Activated CD4-positive, alpha-beta memory T cell treated with anti-CD3 and anti-CD28 coated beads for 36 hours (primary cell): Measurements from ENCODE around the gene KCNJ9. TPM values are rescaled to one million over a fixed set of nuclear protein-coding genes. Genes with fewer than 3 reads are reported as not detected.
"Not testable (repeated sequence)": the region's sequence is repeated elsewhere in the genome, so short reads cannot be mapped to it uniquely, and the experiment has no call there.

Experiments used
- CTCF ChIA-PET: fragments of 350-600 bp; sonication (Branson Sonifier 250); formaldehyde crosslinking; loops from one replicate; lab custom pipeline; 2021; ENCODE audit warnings: antibody characterized with exemption, inconsistent platforms; lab: Charles Lee
- POLR2A ChIA-PET: fragments of 350-600 bp; sonication (Branson Sonifier 250); formaldehyde crosslinking; loops from one replicate; lab custom pipeline; 2021; ENCODE audit warnings: antibody characterized with exemption; lab: Charles Lee
- DNase-seq: peaks from one replicate; pipeline ENCODE4 v3.0.0-alpha.2; 2020
- H3K27ac Mint-ChIP-seq: one replicate; pipeline ENCODE4 v1.8.0; 2021; ENCODE audit warnings: mixed read lengths
- H3K27me3 Mint-ChIP-seq: one replicate; pipeline ENCODE4 v1.8.0; 2021; ENCODE audit warnings: mixed read lengths
- H3K36me3 Mint-ChIP-seq: one replicate; pipeline ENCODE4 v1.8.0; 2021; ENCODE audit warnings: mixed read lengths
- H3K4me1 Mint-ChIP-seq: one replicate; pipeline ENCODE4 v1.8.0; 2021; ENCODE audit warnings: low read depth, mixed read lengths
- H3K4me3 Mint-ChIP-seq: one replicate; pipeline ENCODE4 v1.8.0; 2021; ENCODE audit warnings: mild to moderate bottlenecking, mixed read lengths
- H3K9me3 Mint-ChIP-seq: one replicate; pipeline ENCODE4 v1.8.0; 2021; ENCODE audit warnings: mixed read lengths
- intact Hi-C: fragments of 100-400 bp; cut with micrococcal nuclease; formaldehyde crosslinking; loops from one replicate; pipeline ENCODE4 v1.15.1; 2023
- total RNA-seq, 2 experiments: library from RNA; stranded (reverse); gene quantifications; one replicate each; pipeline ENCODE4 v1.2.3, GENCODE V29; 2021

KCNJ9 gene
- total RNA-seq, 2 experiments from 2014 or later: not detected

DNA sequence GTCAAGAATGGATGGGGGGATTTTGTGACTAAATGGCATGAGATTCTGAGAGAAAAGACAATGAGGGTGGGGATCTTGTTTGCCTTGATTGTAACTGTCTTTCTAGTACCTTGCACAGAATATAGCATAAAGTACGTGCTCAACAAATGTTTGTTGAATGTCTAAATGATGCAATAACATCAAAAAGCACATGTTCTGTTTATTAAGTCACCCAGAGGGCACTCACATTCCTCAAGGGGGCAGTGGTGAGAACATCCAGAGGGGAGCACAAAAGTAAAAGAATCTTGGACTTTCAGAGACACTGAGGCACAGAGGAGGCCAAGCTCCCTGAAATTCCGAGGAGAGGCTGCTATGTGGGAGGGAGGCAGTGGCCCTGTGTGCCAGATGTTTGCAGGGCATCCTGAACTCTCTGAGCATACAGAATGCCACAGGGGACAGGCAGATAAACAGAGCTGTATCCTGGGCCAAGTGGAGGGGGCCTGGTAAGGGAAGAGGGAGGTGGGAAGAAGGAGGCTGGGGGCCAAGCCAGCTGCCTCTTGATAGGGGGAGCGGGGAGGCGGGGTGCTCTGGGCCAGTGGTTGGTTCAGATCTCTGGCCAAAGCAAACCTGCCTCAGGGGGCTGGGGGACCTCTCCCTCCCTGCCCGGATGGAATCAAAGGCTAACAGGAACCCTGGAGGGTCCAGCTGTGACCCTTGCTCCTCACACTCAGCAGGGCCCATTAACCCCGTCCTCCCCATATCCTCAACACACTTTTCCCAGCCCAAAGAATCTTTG lies 27.7 kb downstream of the KCNJ9 start:
- ChIA-PET POLR2A (no interaction called here), CTCF (interaction anchor here (0.6 to 2.5 kb wide), 10 partner anchors 8 to 267 kb away, joined by 3 to 18 read pairs (median 4); partner anchors contain the start of gene IGSF8)
- no peaks in the 10 kb centered on the region for H3K36me3 Mint-ChIP-seq
- intact Hi-C loops: loop anchor here (1.0 kb wide), 1 partner anchor 8 kb away; no protein-coding TSS in a partner anchor
- peaks cover 3% of the 10 kb centered on the region for H3K27me3 Mint-ChIP-seq
- no peaks in the 10 kb centered on the region for H3K9me3 Mint-ChIP-seq
- H3K27ac Mint-ChIP-seq: no peak overlapping the region
- DNase-seq: peak; percentile 47
- no peak overlapping the region for H3K4me3 Mint-ChIP-seq
- no peaks in the 10 kb centered on the region for H3K4me1 Mint-ChIP-seq

DNA sequence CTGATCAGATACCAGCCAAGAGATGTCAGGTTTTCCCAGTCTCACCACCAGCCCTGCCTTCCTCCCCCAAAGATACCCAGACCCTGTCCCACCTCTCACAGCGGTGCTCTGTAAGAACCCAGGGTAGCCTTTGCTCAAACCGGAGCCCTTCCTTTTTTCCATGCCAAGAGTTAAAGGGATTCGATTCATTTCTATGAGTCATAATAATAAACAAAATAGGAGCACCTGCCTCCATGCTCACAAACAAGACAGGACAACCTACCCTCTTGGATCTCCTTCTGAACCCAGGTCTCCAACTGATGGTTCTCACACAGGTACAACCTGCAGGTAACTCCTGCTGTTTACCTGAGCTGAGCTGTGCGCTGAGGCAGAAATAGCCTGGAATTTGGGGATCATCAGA lies 28.3 kb downstream of the KCNJ9 start:
- Mint-ChIP-seq H3K36me3 (no peaks in the 10 kb centered on the region), H3K4me3 (no peak overlapping the region), H3K4me1 (no peaks in the 10 kb centered on the region), H3K9me3 (no peaks in the 10 kb centered on the region), H3K27me3 (peaks cover 3% of the 10 kb centered on the region), H3K27ac (no peak overlapping the region)
- DNase-seq: no peak
- CTCF ChIA-PET: interaction anchor here (1.0 to 2.1 kb wide), 6 partner anchors 9 to 267 kb away, joined by 3 to 7 read pairs (median 4); partner anchors contain the start of gene IGSF8
- intact Hi-C loops: loop anchor here (1.0 kb wide), 1 partner anchor 8 kb away; no protein-coding TSS in a partner anchor
- POLR2A ChIA-PET: no interaction called here

DNA sequence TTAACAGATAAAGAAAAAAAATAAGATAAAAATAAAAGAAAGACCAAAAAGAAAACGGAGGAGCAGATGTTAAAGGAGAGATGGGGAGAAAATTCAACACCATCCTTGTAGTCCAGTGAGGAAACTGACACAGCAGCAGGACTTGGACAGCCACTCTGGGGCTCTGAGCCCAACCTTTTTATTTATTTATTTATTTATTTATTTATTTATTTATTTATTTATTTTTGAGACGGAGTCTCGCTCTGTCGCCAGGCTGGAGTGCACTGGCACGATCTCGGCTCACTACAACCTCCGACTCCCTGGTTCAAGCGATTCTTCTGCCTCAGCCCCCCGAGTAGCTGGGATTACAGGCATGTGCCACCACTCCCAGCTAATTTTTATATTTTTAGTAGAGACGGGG lies 30.1 kb downstream of the KCNJ9 start:
- H3K27ac Mint-ChIP-seq, H3K4me1 Mint-ChIP-seq, DNase-seq, H3K4me3 Mint-ChIP-seq, intact Hi-C loops, POLR2A ChIA-PET, H3K36me3 Mint-ChIP-seq, H3K9me3 Mint-ChIP-seq: not testable (repeated sequence)
- H3K27me3 Mint-ChIP-seq: peaks cover 11% of the 10 kb centered on the region
- CTCF ChIA-PET: interaction anchor here (2.1 kb wide), 1 partner anchor 11 kb away, joined by 7 read pairs; no protein-coding TSS in a partner anchor

DNA sequence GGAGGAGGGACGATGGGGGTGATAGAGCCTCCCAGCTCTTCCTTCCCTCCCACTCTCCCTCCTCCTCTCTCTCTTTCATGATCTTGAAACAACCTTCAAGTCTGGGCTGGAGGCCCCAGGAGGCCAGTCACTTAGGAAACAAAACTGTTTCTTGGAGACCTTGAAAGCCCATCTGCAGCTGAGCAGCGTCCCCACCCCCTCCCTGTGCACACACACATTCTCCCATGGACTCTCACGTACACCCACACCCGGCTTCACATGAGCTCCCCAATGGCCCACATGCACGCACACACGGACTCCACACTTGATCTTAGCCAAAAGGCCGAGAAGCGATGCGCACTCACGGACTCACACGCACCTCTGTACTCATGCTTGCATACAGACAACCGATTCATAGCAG lies 31.0 kb downstream of the KCNJ9 start:
- no peak for DNase-seq
- no peak overlapping the region for H3K4me3 Mint-ChIP-seq
- no peaks in the 10 kb centered on the region for H3K36me3 Mint-ChIP-seq
- no peak overlapping the region for H3K27ac Mint-ChIP-seq
- POLR2A ChIA-PET: no interaction called here
- CTCF ChIA-PET: interaction anchor here (0.9 to 1.5 kb wide), 2 partner anchors 9 to 265 kb away, joined by 3 read pairs; no protein-coding TSS in a partner anchor
- intact Hi-C loops: no loop called here
- peaks cover 16% of the 10 kb centered on the region for H3K27me3 Mint-ChIP-seq
- no peaks in the 10 kb centered on the region for H3K9me3 Mint-ChIP-seq
- no peaks in the 10 kb centered on the region for H3K4me1 Mint-ChIP-seq

DNA sequence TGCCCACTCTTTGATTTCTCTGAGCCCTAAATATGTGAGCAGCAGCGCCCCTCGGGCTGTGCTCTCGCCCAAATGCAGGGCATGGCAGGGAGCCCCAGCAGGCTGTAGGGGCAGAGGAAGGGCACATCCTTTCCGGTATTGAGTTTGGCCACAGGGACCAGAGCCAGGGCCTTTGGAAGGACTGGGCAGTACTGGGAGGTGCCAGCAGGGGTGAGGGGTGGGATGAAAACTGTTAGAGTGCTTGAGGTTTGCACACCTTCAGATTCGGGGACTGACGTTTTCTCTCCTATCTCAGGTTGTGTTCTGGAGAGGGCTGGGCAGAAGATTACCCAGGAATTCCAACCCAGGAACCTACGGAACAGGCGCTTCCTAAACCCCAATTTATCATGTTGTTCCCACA lies 32.1 kb downstream of the KCNJ9 start:
- Mint-ChIP-seq H3K36me3 (no peaks in the 10 kb centered on the region), H3K4me3 (no peak overlapping the region), H3K4me1 (no peaks in the 10 kb centered on the region), H3K27me3 (peaks cover 16% of the 10 kb centered on the region), H3K9me3 (no peaks in the 10 kb centered on the region), H3K27ac (no peak overlapping the region)
- intact Hi-C loops: no loop called here
- ChIA-PET POLR2A (no interaction called here), CTCF (interaction anchor here (1.5 kb wide), 1 partner anchor 264 kb away, joined by 3 read pairs; no protein-coding TSS in a partner anchor)
- no peak for DNase-seq

DNA sequence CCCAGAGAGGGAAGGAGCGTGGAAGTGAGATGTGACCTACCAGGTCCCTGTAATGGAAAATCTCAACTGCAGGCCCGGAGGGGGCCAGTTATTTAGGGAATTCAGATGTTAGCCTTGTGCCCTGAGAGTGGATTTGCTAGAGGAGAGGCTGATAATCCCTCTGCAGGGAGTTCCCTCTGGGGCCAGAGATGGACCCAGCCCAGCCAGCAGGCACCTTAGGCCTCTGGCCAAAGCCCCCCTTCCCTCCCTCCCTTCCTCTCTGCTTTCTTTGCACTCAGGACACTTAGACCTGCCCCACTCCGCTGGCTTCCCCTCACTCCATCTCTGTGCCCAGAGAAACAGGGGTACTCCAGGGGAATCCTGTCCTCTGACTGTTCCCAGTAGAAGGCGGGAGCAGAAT lies 32.7 kb downstream of the KCNJ9 start:
- no peaks in the 10 kb centered on the region for H3K4me1 Mint-ChIP-seq
- no peak overlapping the region for H3K4me3 Mint-ChIP-seq
- peaks cover 16% of the 10 kb centered on the region for H3K27me3 Mint-ChIP-seq
- H3K9me3 Mint-ChIP-seq: no peaks in the 10 kb centered on the region
- H3K27ac Mint-ChIP-seq: no peak overlapping the region
- H3K36me3 Mint-ChIP-seq: no peaks in the 10 kb centered on the region
- ChIA-PET CTCF (no interaction called here), POLR2A (no interaction called here)
- intact Hi-C loops: no loop called here
- no peak for DNase-seq

DNA sequence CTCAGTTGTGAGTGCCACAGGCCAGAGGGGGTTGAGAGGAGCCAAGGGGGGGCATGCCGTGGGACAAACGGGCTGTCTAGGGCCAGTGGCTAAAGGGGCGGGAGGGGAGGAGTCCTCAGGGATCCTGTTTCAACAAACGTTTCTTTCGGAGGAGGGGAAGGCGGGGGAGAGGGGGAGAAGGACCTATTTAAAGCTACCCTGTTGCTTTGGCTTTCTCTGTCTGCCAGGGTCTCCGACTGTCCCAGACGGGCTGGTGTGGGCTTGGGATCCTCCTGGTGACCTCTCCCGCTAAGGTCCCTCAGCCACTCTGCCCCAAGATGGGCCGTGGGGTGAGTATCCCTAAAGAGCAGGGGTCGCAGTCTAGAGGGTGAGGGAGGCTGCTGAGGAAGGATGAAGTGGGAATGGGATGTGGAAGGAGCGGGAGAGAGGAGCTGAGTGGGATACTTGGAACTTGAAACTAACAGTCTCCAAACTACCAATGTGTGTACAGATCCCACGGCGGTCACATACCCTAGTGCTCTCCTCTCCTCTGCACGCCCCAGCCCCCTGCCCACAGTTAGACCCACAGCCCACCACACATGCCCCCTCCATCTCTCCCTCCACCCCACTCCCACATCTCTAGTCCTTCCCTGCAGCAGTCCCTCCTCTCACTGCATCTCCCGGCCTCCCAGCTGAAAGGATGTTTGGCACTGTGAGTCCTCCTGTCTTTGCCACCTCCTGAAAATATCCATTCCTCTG lies 34.4 kb downstream of the KCNJ9 start, which contains the start of gene ATP1A2:
TSS of gene ATP1A2 (plus strand) at position 215 of the 738 bp plus-strand sequence. CDS start at position 318, 103 bp downstream.
- Mint-ChIP-seq H3K27me3 (peaks cover 16% of the 10 kb centered on the region), H3K4me1 (no peaks in the 10 kb centered on the region), H3K9me3 (no peaks in the 10 kb centered on the region), H3K4me3 (no peak within 1 kb of the TSS), H3K27ac (no peak within 1 kb of the TSS), H3K36me3 (no peaks in the 10 kb centered on the region)
- ChIA-PET CTCF (no interaction called here), POLR2A (no interaction called here)
- no peak for DNase-seq
- intact Hi-C loops: no loop called here

DNA sequence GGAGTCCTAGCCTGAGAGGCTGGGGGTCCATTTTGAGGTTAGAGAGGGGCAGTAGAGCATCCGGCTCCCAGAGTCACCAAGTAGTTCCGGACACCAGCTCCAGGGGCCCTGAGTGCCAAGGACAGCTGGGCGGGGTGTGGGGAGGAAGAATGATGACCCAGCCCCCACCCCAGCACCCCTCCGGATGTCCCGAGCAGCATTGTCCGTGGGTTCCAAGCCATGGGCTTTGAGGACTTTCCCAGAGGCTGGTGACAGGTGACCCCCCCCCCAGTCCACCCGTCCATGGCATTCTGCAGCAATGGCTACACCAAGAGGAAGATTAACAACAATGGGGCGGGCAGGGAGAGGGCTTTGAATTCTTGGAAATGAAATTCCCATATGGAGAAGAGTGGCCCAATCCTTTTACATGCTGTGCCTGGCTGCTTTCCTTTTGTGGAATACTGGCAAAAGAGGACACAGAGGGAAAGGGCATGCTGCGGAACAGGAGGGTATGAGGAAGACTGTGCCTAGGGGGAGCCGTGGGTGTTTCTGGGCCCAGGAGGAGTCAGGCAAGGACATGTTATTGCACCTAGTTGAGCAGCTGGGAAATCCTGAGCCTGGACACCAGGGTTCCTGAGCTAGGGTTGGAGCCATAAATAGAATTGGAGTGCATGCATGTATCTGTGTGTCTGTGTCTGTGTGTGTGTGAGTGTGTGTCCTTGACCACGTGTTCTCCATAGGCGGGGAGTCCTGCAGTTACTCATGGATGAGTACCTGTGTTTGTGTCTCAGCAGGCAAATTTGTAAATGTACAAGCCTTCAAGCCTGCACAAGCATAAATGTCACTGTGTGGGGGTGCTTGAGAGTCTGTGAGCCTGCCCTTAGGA lies 35.2 kb downstream of the KCNJ9 start:
- H3K9me3 Mint-ChIP-seq: no peaks in the 10 kb centered on the region
- intact Hi-C loops: no loop called here
- no peak overlapping the region for H3K4me3 Mint-ChIP-seq
- POLR2A ChIA-PET: no interaction called here
- no peaks in the 10 kb centered on the region for H3K36me3 Mint-ChIP-seq
- CTCF ChIA-PET: interaction anchor here (1.1 kb wide), 1 partner anchor 31 kb away, joined by 3 read pairs; no protein-coding TSS in a partner anchor
- H3K27ac Mint-ChIP-seq: no peak overlapping the region
- H3K4me1 Mint-ChIP-seq: no peaks in the 10 kb centered on the region
- no peak for DNase-seq
- peaks cover 16% of the 10 kb centered on the region for H3K27me3 Mint-ChIP-seq

DNA sequence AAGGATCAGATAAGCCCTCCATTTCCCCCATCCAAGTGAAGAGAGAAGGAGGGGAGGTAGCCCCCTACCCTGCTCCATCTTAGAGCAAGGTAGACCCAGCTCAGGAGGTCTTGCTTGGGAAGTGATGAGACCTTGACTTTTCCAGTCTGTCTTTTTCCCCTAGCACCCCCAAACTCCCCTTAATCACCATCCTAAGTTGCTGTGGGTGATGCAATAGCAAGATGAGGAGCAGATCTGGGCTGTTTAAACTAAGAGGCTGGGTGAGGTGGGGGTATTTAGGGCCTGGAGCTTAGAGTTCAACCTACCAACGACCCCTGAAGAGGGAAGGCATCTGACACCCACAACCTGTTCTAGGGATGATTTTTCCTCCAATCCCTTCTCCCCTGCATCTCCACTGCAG lies 36.0 kb downstream of the KCNJ9 start:
- H3K27ac Mint-ChIP-seq: no peak overlapping the region
- ChIA-PET CTCF (interaction anchor here (0.7 to 1.1 kb wide), 2 partner anchors 32 to 44 kb away, joined by 3 read pairs; no protein-coding TSS in a partner anchor), POLR2A (no interaction called here)

DNA sequence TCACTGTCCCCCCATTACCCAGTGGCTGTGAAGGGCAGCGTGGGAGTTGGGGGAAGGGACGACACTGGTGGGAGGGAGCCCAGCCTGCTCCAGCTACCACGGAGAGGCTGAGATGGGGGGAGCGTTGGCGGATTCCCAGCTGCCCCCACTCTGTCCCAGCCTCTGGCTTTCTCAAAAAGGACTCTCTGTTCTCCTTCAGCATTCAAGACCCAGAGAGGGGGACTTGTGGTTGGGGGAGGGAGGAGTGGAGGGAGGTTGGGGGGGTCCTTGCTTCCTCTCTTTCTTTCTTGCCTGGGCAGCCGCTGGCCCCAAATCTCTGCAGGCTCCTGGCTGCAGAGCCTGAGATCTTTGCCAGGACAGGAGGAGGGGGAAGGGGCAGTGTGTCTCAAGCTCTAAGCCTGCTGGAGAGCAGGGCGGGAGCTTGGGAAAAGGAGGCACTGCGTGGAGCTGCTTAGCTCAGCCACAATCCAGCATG lies 36.4 kb downstream of the KCNJ9 start:
- intact Hi-C loops: no loop called here
- Mint-ChIP-seq H3K27me3 (peaks cover 13% of the 10 kb centered on the region), H3K36me3 (no peaks in the 10 kb centered on the region), H3K4me1 (no peaks in the 10 kb centered on the region), H3K9me3 (no peaks in the 10 kb centered on the region), H3K27ac (no peak overlapping the region), H3K4me3 (no peak overlapping the region)
- ChIA-PET CTCF (interaction anchor here (0.7 kb wide), 1 partner anchor 43 kb away, joined by 3 read pairs; no protein-coding TSS in a partner anchor), POLR2A (no interaction called here)
- DNase-seq: no peak

More for the DNA sequence above, 36.0 kb downstream of the KCNJ9 start:
- peaks cover 16% of the 10 kb centered on the region for H3K27me3 Mint-ChIP-seq
- H3K9me3 Mint-ChIP-seq: no peaks in the 10 kb centered on the region
- H3K4me3 Mint-ChIP-seq: no peak overlapping the region
- no peak for DNase-seq
- no peaks in the 10 kb centered on the region for H3K36me3 Mint-ChIP-seq
- intact Hi-C loops: no loop called here
- no peaks in the 10 kb centered on the region for H3K4me1 Mint-ChIP-seq

DNA sequence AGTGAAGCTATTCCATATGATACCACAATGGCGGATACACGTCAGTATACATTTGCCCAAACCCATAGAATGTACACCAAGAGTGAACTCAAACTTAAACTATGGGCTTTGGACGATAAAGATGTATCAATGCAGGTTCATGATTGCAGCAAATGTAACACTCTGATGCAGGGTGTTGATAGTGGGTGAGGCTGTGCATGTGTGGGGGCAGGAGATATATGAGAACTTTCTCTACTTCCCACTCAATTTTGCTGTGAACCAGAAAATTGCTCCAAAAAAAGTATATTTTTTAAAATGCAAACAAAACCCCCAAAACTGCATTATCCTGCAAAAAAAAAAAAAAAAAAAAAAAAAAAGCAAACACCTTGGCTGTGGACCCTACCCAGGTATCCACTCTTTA lies 37.6 kb downstream of the KCNJ9 start:
- no peak overlapping the region for H3K4me3 Mint-ChIP-seq

More for the DNA sequence above, 37.6 kb downstream of the KCNJ9 start:
- intact Hi-C loops: no loop called here
- POLR2A ChIA-PET: no interaction called here
- peaks cover 13% of the 10 kb centered on the region for H3K27me3 Mint-ChIP-seq
- DNase-seq: no peak
- H3K4me1 Mint-ChIP-seq: no peaks in the 10 kb centered on the region
- no peaks in the 10 kb centered on the region for H3K9me3 Mint-ChIP-seq
- H3K27ac Mint-ChIP-seq: no peak overlapping the region
- H3K36me3 Mint-ChIP-seq: no peaks in the 10 kb centered on the region
- CTCF ChIA-PET: no interaction called here
